HepG2 (cell line): Measurements from ENCODE around the gene SGIP1. TPM values are rescaled to one million over a fixed set of nuclear protein-coding genes. Genes with fewer than 3 reads are reported as not detected.

ENCODE experiments used
- ATAC-seq: fragments of 200-7000 bp; cut with Tn5 transposase; 3 replicates; pipeline ENCODE4 v1.9.1; 2020; ENCODE audit warnings: mild to moderate bottlenecking, moderate library complexity
- BruUV-seq: library from RNA; stranded (reverse); fragments of 400-500 nt; replicated peaks from 2 replicates; lab custom pipeline; 2021; lab: Mats Ljungman, UMichigan
- CTCF ChIA-PET: fragments of 300-600 bp; formaldehyde crosslinking; extraction: SDS; loops from one replicate; lab custom pipeline; 2021; ENCODE audit warnings: low total read pairs, inconsistent platforms, low intra/inter-chr PET ratio; lab: Yijun Ruan, JAX
- POLR2A ChIA-PET: fragments of 350-600 bp; sonication (Branson Sonifier 250); formaldehyde crosslinking; loops from one replicate; lab custom pipeline; 2020; ENCODE audit warnings: antibody characterized with exemption, inconsistent platforms; lab: Yijun Ruan, JAX
- DNase-seq: peaks from one replicate; pipeline ENCODE4 v3.0.0-alpha.2; 2015; ENCODE audit warnings: low spot score
- FAIRE-seq: peaks from 3 replicates; lab custom pipeline; 2011; peaks lifted over from hg19 to GRCh38; lab: Jason Lieb, UNC
- H2AFZ ChIP-seq: one replicate; pipeline ENCODE4 v1.6.1; 2011; ENCODE audit warnings: low read length, inconsistent platforms
- H3K27ac ChIP-seq: fragments of 300-600 bp; 3 replicates; pipeline ENCODE4 v1.8.0; 2011; ENCODE audit warnings: mixed run types, mild to moderate bottlenecking, mixed read lengths, low read length, inconsistent platforms; ENCODE audit not compliant: insufficient read depth; ENCODE audit errors: extremely low read length
- H3K27me3 ChIP-seq, 2 experiments: fragments of 200-600 bp in 1 of 2; 2 replicates in 1 of 2; 3 replicates in 1 of 2; pipeline versions ENCODE4 v1.6.0 to v1.8.0; 2011; ENCODE audit warnings: low read length in 2 of 2, mild to moderate bottlenecking in 2 of 2, moderate library complexity in 2 of 2, inconsistent platforms in 1 of 2; ENCODE audit not compliant: insufficient read depth in 2 of 2, control insufficient read depth in 1 of 2
- H3K36me3 ChIP-seq, 2 experiments: fragments of 200-600 bp in 1 of 2; replicated peaks in 1 of 2; 2 replicates in 1 of 2; 3 replicates in 1 of 2; pipeline versions ENCODE4 v1.5.1 to v1.8.0; 2011; ENCODE audit warnings: low read length in 2 of 2, inconsistent platforms in 1 of 2; ENCODE audit not compliant: insufficient read depth in 2 of 2, control insufficient read depth in 1 of 2
- H3K4me1 ChIP-seq: 2 replicates; pipeline ENCODE4 v1.5.1; 2012; ENCODE audit warnings: low read length, inconsistent platforms; ENCODE audit not compliant: insufficient read depth
- H3K4me2 ChIP-seq: 2 replicates; pipeline ENCODE4 v1.6.0; 2011; ENCODE audit warnings: low read depth, low read length, inconsistent platforms
- H3K4me3 ChIP-seq, 3 experiments: fragments of 200-600 bp in 1 of 3; sonication (generic), shearing (Covaris generic) in 1 of 3; replicated peaks in 1 of 3; 2 replicates each; pipeline ENCODE4 v1.5.1; 2011 to 2016; ENCODE audit warnings: low read length in 3 of 3, inconsistent platforms in 2 of 3, low read depth in 2 of 3, mild to moderate bottlenecking in 2 of 3, control low read depth in 1 of 3, mixed read lengths in 1 of 3; ENCODE audit not compliant: insufficient read depth in 1 of 3
- H3K79me2 ChIP-seq: one replicate; pipeline ENCODE4 v1.6.1; 2011; ENCODE audit warnings: low read length, inconsistent platforms; ENCODE audit not compliant: insufficient read depth
- H3K9ac ChIP-seq: 2 replicates; pipeline ENCODE4 v1.6.0; 2011; ENCODE audit warnings: mild to moderate bottlenecking, low read depth, low read length, inconsistent platforms; ENCODE audit not compliant: insufficient read depth
- H3K9me3 ChIP-seq: 2 replicates; pipeline ENCODE4 v1.5.1; 2012; ENCODE audit warnings: mild to moderate bottlenecking, low read length
- H4K20me1 ChIP-seq: 2 replicates; pipeline ENCODE4 v1.6.0; 2011; ENCODE audit warnings: inconsistent platforms, mild to moderate bottlenecking, low read length, moderate library complexity; ENCODE audit not compliant: insufficient read depth
- CHCHD3 ChIP-seq: sonication (generic); formaldehyde crosslinking; IDR thresholded peaks from 2 replicates; pipeline ENCODE4 v1.8.0; 2022; ENCODE audit warnings: mild to moderate bottlenecking, missing genetic modification reagents, moderate library complexity
- FOXM1 ChIP-seq: sonication (generic); formaldehyde crosslinking; IDR thresholded peaks from 2 replicates; pipeline ENCODE4 v1.5.0; 2020; ENCODE audit warnings: missing genetic modification reagents
- GABPB1 ChIP-seq: IDR thresholded peaks from 2 replicates; pipeline ENCODE4 v1.6.1; 2016; ENCODE audit warnings: mild to moderate bottlenecking, missing genetic modification reagents, moderate library complexity, missing compliant biosample characterization
- HIC2 ChIP-seq: sonication (generic); formaldehyde crosslinking; IDR thresholded peaks from 2 replicates; pipeline ENCODE4 v1.9.0; 2022; ENCODE audit warnings: low read depth, missing genetic modification reagents
- HMG20A ChIP-seq: IDR thresholded peaks from 2 replicates; pipeline ENCODE4 v1.6.1; 2016; ENCODE audit warnings: borderline replicate concordance
- KDM5B ChIP-seq: sonication (generic); formaldehyde crosslinking; IDR thresholded peaks from 2 replicates; pipeline ENCODE4 v1.4.0; 2020; ENCODE audit warnings: missing genetic modification reagents, mild to moderate bottlenecking, borderline replicate concordance
- NFIB ChIP-seq: sonication (generic); formaldehyde crosslinking; IDR thresholded peaks from 2 replicates; pipeline ENCODE4 v1.9.0; 2021; ENCODE audit warnings: missing genetic modification reagents, mild to moderate bottlenecking, borderline replicate concordance
- PAF1 ChIP-seq: IDR thresholded peaks from 2 replicates; pipeline ENCODE4 v1.6.1; 2016; ENCODE audit warnings: missing genetic modification reagents, missing compliant biosample characterization
- TARDBP ChIP-seq: sonication (generic); formaldehyde crosslinking; IDR thresholded peaks from 2 replicates; pipeline ENCODE4 v1.8.0; 2022; ENCODE audit warnings: mild to moderate bottlenecking, missing genetic modification reagents
- TFDP2 ChIP-seq: sonication (generic); formaldehyde crosslinking; IDR thresholded peaks from 2 replicates; pipeline ENCODE4 v1.4.0; 2020; ENCODE audit warnings: missing genetic modification reagents
- TP53 ChIP-seq: sonication (generic); formaldehyde crosslinking; conservative IDR thresholded peaks from 2 replicates; pipeline ENCODE4 v1.4.0; 2020; ENCODE audit warnings: missing genetic modification reagents
- ZNF614 ChIP-seq: IDR thresholded peaks from 2 replicates; pipeline ENCODE4 v1.6.1; 2018; ENCODE audit warnings: missing biosample characterization, missing genetic modification reagents, inconsistent platforms, borderline replicate concordance
- ZNF713 ChIP-seq: sonication (generic); formaldehyde crosslinking; IDR thresholded peaks from 2 replicates; pipeline ENCODE4 v1.4.0; 2020; ENCODE audit warnings: mild to moderate bottlenecking, missing genetic modification reagents
- WGBS: methylation state at CpG from one replicate; pipeline ENCODE4 v1.1.6; 2017; ENCODE audit warnings: low lambda C conversion rate; 5-methylcytosine and 5-hydroxymethylcytosine counted together
- in situ Hi-C: cut with HindIII; loops from 2 replicates; pipeline ENCODE4 v1.10.0; 2017; ENCODE audit warnings: low pct_unique_long_range_greater_than_20kb; ENCODE audit not compliant: extremely low pct_ligation_motif_present
- intact Hi-C: fragments of 100-400 bp; cut with micrococcal nuclease; formaldehyde crosslinking; loops from one replicate; pipeline ENCODE4 v1.10.0; 2022; ENCODE audit not compliant: unreplicated experiment
- polyA plus RNA-seq, 8 experiments: library from polyadenylated mRNA; depleted of rRNA in 3 of 8; stranded (reverse) in 7 of 8; unstranded in 1 of 8; fragments of >200 nt; fragmentation: Illumina TruSeq in 4 of 8; extraction: Trizol in 4 of 8; gene quantifications; 2 replicates each; pipeline versions ENCODE4 v1.2.1 to v1.2.3, GENCODE V29; 2011 to 2016; ENCODE audit warnings: low read depth in 4 of 8, missing spikeins in 1 of 8, mixed read lengths in 1 of 8; ENCODE audit not compliant: insufficient read depth in 1 of 8
- total RNA-seq, 5 experiments: library from RNA; depleted of rRNA; stranded (reverse); fragments of >200 nt; fragmentation: Illumina TruSeq; extraction: Trizol; gene quantifications; 2 replicates each; pipeline ENCODE4 v1.2.3, GENCODE V29; 2016; ENCODE audit warnings: low read depth in 1 of 5
- TF ChIP-seq, protein P1 (sequence below): sonication (generic); formaldehyde crosslinking; IDR thresholded peaks from 2 replicates; pipeline ENCODE4 v1.8.0; 2022; ENCODE audit warnings: mild to moderate bottlenecking, missing genetic modification reagents
- TF ChIP-seq, protein P2 (sequence below): sonication (generic); formaldehyde crosslinking; IDR thresholded peaks from 2 replicates; pipeline ENCODE4 v1.4.0; 2020; ENCODE audit warnings: missing genetic modification reagents, mild to moderate bottlenecking, borderline replicate concordance
- TF ChIP-seq, protein P3 (sequence below): sonication (generic); formaldehyde crosslinking; IDR thresholded peaks from 2 replicates; pipeline ENCODE4 v1.8.1; 2023; ENCODE audit warnings: mild to moderate bottlenecking, missing genetic modification reagents

The SGIP1 gene
- total and polyA plus RNA-seq, 2 of the 13 experiments (the other 11 are each of a cell fraction or from before 2014, with no cell fraction given): not detected

- ATAC-seq (no peak), FAIRE-seq (no peak), DNase-seq (no peak)
- Histone ChIP-seq H3K4me1 (no peaks in the 10 kb centered on the region), H3K36me3 (no peaks in the 10 kb centered on the region), H3K4me2 (no peak overlapping the region), H2AFZ (no peak overlapping the region), H3K9ac (no peak overlapping the region), H3K9me3 (no peaks in the 10 kb centered on the region), H4K20me1 (no peaks in the 10 kb centered on the region), H3K27ac (no peak overlapping the region), H3K79me2 (no peaks in the 10 kb centered on the region), H3K27me3 (no peaks in the 10 kb centered on the region; a peak in 1 of 5 replicates), H3K4me3 (no peak overlapping the region)
- WGBS: 0% methylated on average over 1 of the region's 1 CpG
- BruUV-seq: no TSS peak
- in situ Hi-C loops (no loop called here), intact Hi-C loops (no loop called here)
- ChIA-PET CTCF (no interaction called here), POLR2A (no interaction called here)
- no peak for TF ChIP-seq GABPB1
- no peak for TF ChIP-seq FOXM1
- TF ChIP-seq, protein P1, sequence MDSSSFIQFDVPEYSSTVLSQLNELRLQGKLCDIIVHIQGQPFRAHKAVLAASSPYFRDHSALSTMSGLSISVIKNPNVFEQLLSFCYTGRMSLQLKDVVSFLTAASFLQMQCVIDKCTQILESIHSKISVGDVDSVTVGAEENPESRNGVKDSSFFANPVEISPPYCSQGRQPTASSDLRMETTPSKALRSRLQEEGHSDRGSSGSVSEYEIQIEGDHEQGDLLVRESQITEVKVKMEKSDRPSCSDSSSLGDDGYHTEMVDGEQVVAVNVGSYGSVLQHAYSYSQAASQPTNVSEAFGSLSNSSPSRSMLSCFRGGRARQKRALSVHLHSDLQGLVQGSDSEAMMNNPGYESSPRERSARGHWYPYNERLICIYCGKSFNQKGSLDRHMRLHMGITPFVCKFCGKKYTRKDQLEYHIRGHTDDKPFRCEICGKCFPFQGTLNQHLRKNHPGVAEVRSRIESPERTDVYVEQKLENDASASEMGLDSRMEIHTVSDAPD (CRISPR knock-in tag): no peak
- TF ChIP-seq HMG20A: no peak
- TF ChIP-seq, protein P2, sequence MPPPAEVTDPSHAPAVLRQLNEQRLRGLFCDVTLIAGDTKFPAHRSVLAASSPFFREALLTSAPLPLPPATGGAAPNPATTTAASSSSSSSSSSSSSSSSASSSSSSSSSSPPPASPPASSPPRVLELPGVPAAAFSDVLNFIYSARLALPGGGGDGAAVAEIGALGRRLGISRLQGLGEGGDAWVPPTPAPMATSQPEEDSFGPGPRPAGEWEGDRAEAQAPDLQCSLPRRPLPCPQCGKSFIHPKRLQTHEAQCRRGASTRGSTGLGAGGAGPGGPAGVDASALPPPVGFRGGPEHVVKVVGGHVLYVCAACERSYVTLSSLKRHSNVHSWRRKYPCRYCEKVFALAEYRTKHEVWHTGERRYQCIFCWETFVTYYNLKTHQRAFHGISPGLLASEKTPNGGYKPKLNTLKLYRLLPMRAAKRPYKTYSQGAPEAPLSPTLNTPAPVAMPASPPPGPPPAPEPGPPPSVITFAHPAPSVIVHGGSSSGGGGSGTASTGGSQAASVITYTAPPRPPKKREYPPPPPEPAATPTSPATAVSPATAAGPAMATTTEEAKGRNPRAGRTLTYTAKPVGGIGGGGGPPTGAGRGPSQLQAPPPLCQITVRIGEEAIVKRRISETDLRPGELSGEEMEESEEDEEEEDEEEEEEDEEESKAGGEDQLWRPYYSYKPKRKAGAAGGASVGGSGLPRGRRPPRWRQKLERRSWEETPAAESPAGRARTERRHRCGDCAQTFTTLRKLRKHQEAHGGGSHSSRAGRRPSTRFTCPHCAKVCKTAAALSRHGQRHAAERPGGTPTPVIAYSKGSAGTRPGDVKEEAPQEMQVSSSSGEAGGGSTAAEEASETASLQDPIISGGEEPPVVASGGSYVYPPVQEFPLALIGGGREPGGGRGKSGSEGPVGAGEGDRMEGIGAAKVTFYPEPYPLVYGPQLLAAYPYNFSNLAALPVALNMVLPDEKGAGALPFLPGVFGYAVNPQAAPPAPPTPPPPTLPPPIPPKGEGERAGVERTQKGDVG: no peak
- TF ChIP-seq PAF1: no peak
- TF ChIP-seq, protein P3, sequence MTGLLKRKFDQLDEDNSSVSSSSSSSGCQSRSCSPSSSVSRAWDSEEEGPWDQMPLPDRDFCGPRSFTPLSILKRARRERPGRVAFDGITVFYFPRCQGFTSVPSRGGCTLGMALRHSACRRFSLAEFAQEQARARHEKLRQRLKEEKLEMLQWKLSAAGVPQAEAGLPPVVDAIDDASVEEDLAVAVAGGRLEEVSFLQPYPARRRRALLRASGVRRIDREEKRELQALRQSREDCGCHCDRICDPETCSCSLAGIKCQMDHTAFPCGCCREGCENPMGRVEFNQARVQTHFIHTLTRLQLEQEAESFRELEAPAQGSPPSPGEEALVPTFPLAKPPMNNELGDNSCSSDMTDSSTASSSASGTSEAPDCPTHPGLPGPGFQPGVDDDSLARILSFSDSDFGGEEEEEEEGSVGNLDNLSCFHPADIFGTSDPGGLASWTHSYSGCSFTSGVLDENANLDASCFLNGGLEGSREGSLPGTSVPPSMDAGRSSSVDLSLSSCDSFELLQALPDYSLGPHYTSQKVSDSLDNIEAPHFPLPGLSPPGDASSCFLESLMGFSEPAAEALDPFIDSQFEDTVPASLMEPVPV (CRISPR knock-in tag): no peak
- TF ChIP-seq CHCHD3 (CRISPR knock-in tag): no peak
- no peak for TF ChIP-seq ZNF713 (CRISPR knock-in tag)
- no peak for TF ChIP-seq TARDBP (CRISPR knock-in tag)
- TF ChIP-seq TFDP2: no peak
- TF ChIP-seq HIC2 (CRISPR knock-in tag): no peak
- no peak for TF ChIP-seq ZNF614 (CRISPR knock-in tag)
- TF ChIP-seq NFIB (CRISPR knock-in tag): no peak
- no peak for TF ChIP-seq KDM5B (CRISPR knock-in tag)
- TF ChIP-seq TP53 (CRISPR knock-in tag): no peak
Measured at GRCh38 chr1:66758241-66758755, 224.3 kb downstream of the SGIP1 start.
